Skeletal muscle satellite cell (primary cell): Measurements from ENCODE around the gene LRRC46.

ENCODE experiments used
- H3K27me3 ChIP-seq: 2 replicates; pipeline ENCODE4 v1.7.0; 2013; ENCODE audit warnings: low read length; ENCODE audit not compliant: control insufficient read depth, insufficient read depth
- H3K36me3 ChIP-seq: 2 replicates; pipeline ENCODE4 v1.7.0; 2013; ENCODE audit warnings: mild to moderate bottlenecking, control low read depth, low read length; ENCODE audit not compliant: insufficient read depth
- H3K4me1 ChIP-seq: 2 replicates; pipeline ENCODE4 v1.7.0; 2013; ENCODE audit warnings: low read length; ENCODE audit not compliant: control insufficient read depth, insufficient read depth
- H3K4me2 ChIP-seq: 2 replicates; pipeline ENCODE4 v1.7.0; 2013; ENCODE audit warnings: mild to moderate bottlenecking, low read length
- H3K4me3 ChIP-seq: 2 replicates; pipeline ENCODE4 v1.7.0; 2013; ENCODE audit warnings: low read length
- H3K9ac ChIP-seq: 2 replicates; pipeline ENCODE4 v1.7.0; 2013; ENCODE audit warnings: mild to moderate bottlenecking, low read depth, low read length, moderate library complexity
- H3K9me3 ChIP-seq: replicated peaks from 2 replicates; pipeline ENCODE4 v1.7.0; 2013; ENCODE audit warnings: mild to moderate bottlenecking, control low read depth, low read length

Gene LRRC46

GRCh38 chr17:47820033-47820789 is 11.3 kb upstream of the LRRC46 start:
- no peaks in the 10 kb centered on the region for H3K27me3 ChIP-seq
- H3K4me1 ChIP-seq = peaks cover 21% of the 10 kb centered on the region
- peak overlapping the region; percentile 89 for H3K4me2 ChIP-seq
- peak overlapping the region; percentile 77 for H3K4me3 ChIP-seq
- H3K9me3 ChIP-seq = no peaks in the 10 kb centered on the region
- H3K9ac ChIP-seq = no peak overlapping the region
- peaks cover 36% of the 10 kb centered on the region for H3K36me3 ChIP-seq

DNA sequence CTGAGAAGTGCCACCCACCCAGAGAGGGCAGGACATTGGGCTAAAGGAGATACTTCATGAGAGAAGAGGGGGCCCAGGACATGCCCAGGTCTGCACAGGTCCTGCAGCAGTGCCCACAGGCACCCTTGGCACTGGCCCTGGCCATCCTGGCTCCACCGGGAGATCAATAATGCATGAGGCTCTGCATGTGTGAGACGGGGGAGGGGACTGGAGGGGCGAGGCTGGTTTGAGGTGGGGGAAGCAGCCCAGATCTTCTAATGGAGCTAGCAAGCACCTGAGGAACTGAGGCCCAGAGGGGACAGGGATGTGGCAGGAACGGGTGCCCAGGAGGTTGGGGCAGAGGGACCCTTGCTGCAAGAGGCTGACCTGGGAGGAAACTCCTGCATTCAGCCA is 10.4 kb upstream of the LRRC46 start:
- Histone ChIP-seq H3K36me3 (peaks cover 33% of the 10 kb centered on the region), H3K4me2 (peak overlapping the region; percentile 89), H3K9ac (peak overlapping the region; percentile 76)

GRCh38 chr17:47821424-47822391 is 9.8 kb upstream of the LRRC46 start, which contains the start of gene OSBPL7:
TSS of gene OSBPL7 (minus strand) at chr17:47821794. CDS start at chr17:47820278, 1,516 bp downstream.
- peaks cover 21% of the 10 kb centered on the region for H3K4me1 ChIP-seq
- peak within 1 kb of the TSS; percentile 89 for H3K4me2 ChIP-seq
- H3K27me3 ChIP-seq = no peaks in the 10 kb centered on the region
- H3K9ac ChIP-seq = peak within 1 kb of the TSS; percentile 76
- H3K9me3 ChIP-seq = no peaks in the 10 kb centered on the region
- H3K4me3 ChIP-seq = peak within 1 kb of the TSS; percentile 77
- peaks cover 33% of the 10 kb centered on the region for H3K36me3 ChIP-seq

More for the DNA sequence above, 10.4 kb upstream of the LRRC46 start:
- Histone ChIP-seq H3K4me1 (peaks cover 21% of the 10 kb centered on the region), H3K27me3 (no peaks in the 10 kb centered on the region), H3K4me3 (peak overlapping the region; percentile 77), H3K9me3 (no peaks in the 10 kb centered on the region)

DNA sequence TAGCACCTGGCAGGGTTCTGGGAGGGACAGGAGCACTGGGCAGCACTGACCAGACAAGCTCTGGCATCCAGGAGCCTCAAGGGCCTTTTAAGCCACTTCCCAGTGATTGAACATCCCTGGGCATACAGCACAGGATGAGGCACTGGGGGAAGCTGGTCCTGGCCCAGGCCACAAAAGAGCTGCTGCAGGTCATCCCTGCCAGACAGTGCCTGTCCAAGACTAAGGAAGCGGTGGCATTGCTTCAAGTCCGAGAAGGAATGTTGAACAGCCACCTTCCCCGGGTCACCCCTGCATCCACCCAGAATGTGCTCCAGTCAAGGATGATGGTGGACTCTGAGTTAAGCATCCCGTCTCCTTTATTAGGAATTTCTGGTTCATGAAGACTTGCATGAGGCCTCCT is 8.7 kb upstream of the LRRC46 start:
- Histone ChIP-seq H3K4me3 (no peak overlapping the region), H3K36me3 (peaks cover 39% of the 10 kb centered on the region), H3K27me3 (no peaks in the 10 kb centered on the region), H3K4me1 (peaks cover 21% of the 10 kb centered on the region), H3K9me3 (no peaks in the 10 kb centered on the region), H3K4me2 (no peak overlapping the region), H3K9ac (no peak overlapping the region)

DNA sequence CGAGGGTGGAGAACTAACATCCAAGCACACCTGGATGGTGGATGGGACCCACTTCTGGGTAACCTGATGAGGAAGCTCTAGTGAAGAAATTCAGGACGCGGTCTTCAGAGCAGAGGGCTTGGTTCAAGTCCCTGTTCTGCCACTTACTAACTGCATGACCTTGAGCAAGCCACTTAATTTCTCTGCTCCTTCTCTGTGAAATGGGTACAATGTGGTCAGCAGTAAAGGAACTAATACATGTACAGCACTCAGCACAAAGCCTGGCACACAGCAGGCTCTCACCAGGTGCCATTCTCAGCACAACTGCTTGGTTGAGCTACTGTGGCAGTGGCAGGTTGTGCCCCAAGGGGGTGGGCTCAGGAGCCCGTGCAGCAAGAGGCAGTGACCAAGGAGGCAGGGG is 8.0 kb upstream of the LRRC46 start:
- Histone ChIP-seq H3K27me3 (no peaks in the 10 kb centered on the region), H3K4me1 (peaks cover 21% of the 10 kb centered on the region), H3K9me3 (no peaks in the 10 kb centered on the region), H3K36me3 (peaks cover 36% of the 10 kb centered on the region), H3K4me2 (no peak overlapping the region), H3K4me3 (no peak overlapping the region), H3K9ac (no peak overlapping the region)

DNA sequence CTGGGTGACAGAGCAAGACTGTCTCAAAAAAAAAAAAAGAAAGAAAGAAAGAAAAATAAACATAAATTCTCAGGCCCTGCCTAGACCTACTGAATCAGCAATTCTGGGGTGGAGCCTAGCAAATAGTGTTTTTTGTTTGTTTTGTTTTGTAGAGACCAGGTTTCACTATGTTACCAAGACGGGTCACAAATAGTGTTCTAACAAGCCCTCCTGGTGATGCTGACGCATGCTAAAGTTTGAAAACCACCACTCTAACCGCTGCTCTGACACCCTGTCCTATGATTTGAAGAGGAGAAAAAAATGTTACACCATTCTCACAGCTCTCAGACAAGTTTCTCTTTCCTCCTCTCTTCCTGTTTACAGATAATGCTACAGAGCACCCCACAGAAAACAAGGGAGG is 1.6 kb upstream of the LRRC46 start:
- Histone ChIP-seq H3K36me3 (peaks cover 20% of the 10 kb centered on the region), H3K4me1 (peaks cover 13% of the 10 kb centered on the region), H3K4me2 (peak overlapping the region; percentile 78), H3K27me3 (no peaks in the 10 kb centered on the region), H3K4me3 (no peak overlapping the region), H3K9me3 (no peaks in the 10 kb centered on the region), H3K9ac (peak overlapping the region; percentile 90)

- peak overlapping the region; percentile 90 for H3K9ac ChIP-seq
- H3K27me3 ChIP-seq = no peaks in the 10 kb centered on the region
- H3K36me3 ChIP-seq = peaks cover 17% of the 10 kb centered on the region
- H3K4me2 ChIP-seq = peak overlapping the region; percentile 78
- peaks cover 13% of the 10 kb centered on the region for H3K4me1 ChIP-seq
- H3K9me3 ChIP-seq = no peaks in the 10 kb centered on the region
- H3K4me3 ChIP-seq = peak overlapping the region; percentile 82
Measured at GRCh38 chr17:47830396-47831002, 971 bp upstream of the LRRC46 start.

GRCh38 chr17:47831934-47832327 is 461 bp downstream of the LRRC46 start:
- Histone ChIP-seq H3K9ac (peak overlapping the region; percentile 90), H3K27me3 (no peaks in the 10 kb centered on the region), H3K4me2 (peak overlapping the region; percentile 78), H3K9me3 (no peaks in the 10 kb centered on the region), H3K4me1 (peaks cover 14% of the 10 kb centered on the region), H3K36me3 (peaks cover 12% of the 10 kb centered on the region), H3K4me3 (peak overlapping the region; percentile 82)

GRCh38 chr17:47834756-47835155 is 3.3 kb downstream of the LRRC46 start:
- Histone ChIP-seq H3K9ac (no peak overlapping the region), H3K27me3 (no peaks in the 10 kb centered on the region), H3K4me1 (peaks cover 28% of the 10 kb centered on the region), H3K36me3 (peaks cover 6% of the 10 kb centered on the region), H3K4me3 (no peak overlapping the region), H3K4me2 (no peak overlapping the region), H3K9me3 (no peaks in the 10 kb centered on the region)

DNA sequence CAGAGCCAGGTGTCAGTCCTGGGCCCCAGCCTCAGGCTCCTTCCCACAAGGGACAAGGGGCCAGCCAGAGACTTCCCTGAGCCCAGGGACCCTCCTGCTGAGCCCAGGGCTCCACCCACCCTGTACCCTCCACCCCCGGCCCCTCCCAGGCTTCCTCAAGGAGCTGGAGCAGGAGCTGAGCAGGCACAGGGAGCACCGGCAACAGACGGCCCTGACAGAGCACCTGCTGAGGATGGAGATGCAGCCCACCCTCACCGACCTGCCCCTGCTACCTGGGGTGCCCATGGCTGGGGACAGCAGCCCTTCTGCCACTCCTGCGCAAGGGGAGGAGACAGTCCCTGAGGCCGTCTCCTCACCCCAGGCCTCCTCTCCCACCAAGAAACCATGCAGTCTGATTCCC is 5.1 kb downstream of the LRRC46 start:
- peak overlapping the region; percentile 10 for H3K9ac ChIP-seq
- H3K4me1 ChIP-seq = peaks cover 31% of the 10 kb centered on the region
- H3K4me2 ChIP-seq = no peak overlapping the region
- H3K27me3 ChIP-seq = no peaks in the 10 kb centered on the region
- no peak overlapping the region for H3K4me3 ChIP-seq
- no peaks in the 10 kb centered on the region for H3K9me3 ChIP-seq
- H3K36me3 ChIP-seq = peaks cover 6% of the 10 kb centered on the region

- peak overlapping the region; percentile 55 for H3K9ac ChIP-seq
- peaks cover 6% of the 10 kb centered on the region for H3K36me3 ChIP-seq
- H3K4me3 ChIP-seq = no peak overlapping the region
- H3K4me2 ChIP-seq = peak overlapping the region; percentile 47
- no peaks in the 10 kb centered on the region for H3K27me3 ChIP-seq
- peaks cover 27% of the 10 kb centered on the region for H3K4me1 ChIP-seq
- H3K9me3 ChIP-seq = no peaks in the 10 kb centered on the region
Measured at GRCh38 chr17:47837401-47838039, 6.0 kb downstream of the LRRC46 start.
